Activated CD8-positive, alpha-beta T cell treated with anti-CD3 and anti-CD28 coated beads for 36 hours (primary cell): ENCODE measurements around the gene ANKRD33. TPM values are rescaled to one million over a fixed set of nuclear protein-coding genes. Genes with fewer than 3 reads are reported as not detected.

Experiments used
- ATAC-seq: fragments of 200-7000 bp; cut with Tn5 transposase; one replicate; pipeline ENCODE4 v1.10.0; 2021; ENCODE audit warnings: mild to moderate bottlenecking, moderate library complexity
- CTCF ChIA-PET: fragments of 350-600 bp; sonication (Branson Sonifier 250); formaldehyde crosslinking; loops from one replicate; lab custom pipeline; 2021; ENCODE audit warnings: antibody characterized with exemption; lab: Charles Lee
- POLR2A ChIA-PET: fragments of 350-600 bp; sonication (Branson Sonifier 250); formaldehyde crosslinking; loops from one replicate; lab custom pipeline; 2021; ENCODE audit warnings: antibody characterized with exemption; lab: Charles Lee
- DNase-seq: peaks from one replicate; pipeline ENCODE4 v3.0.0-alpha.2; 2020
- H3K27ac Mint-ChIP-seq: one replicate; pipeline ENCODE4 v1.8.0; 2021; ENCODE audit warnings: mild to moderate bottlenecking, mixed read lengths
- H3K27me3 Mint-ChIP-seq: one replicate; pipeline ENCODE4 v1.8.0; 2021; ENCODE audit warnings: mixed read lengths
- H3K36me3 Mint-ChIP-seq: one replicate; pipeline ENCODE4 v1.8.0; 2021; ENCODE audit warnings: low read depth, mixed read lengths
- H3K4me1 Mint-ChIP-seq: one replicate; pipeline ENCODE4 v1.8.0; 2021; ENCODE audit warnings: low read depth, mixed read lengths
- H3K4me3 Mint-ChIP-seq: one replicate; pipeline ENCODE4 v1.8.0; 2021; ENCODE audit warnings: mild to moderate bottlenecking, moderate library complexity, mixed read lengths
- H3K9me3 Mint-ChIP-seq: one replicate; pipeline ENCODE4 v1.8.0; 2021; ENCODE audit warnings: mixed read lengths
- intact Hi-C: fragments of 100-400 bp; cut with micrococcal nuclease; formaldehyde crosslinking; loops from one replicate; pipeline ENCODE4 v1.10.0; 2022
- total RNA-seq, 2 experiments: library from RNA; stranded (reverse); gene quantifications; one replicate each; pipeline ENCODE4 v1.2.3, GENCODE V29; 2021
- TF ChIP-seq, protein P1 (sequence below): fragments of 200-600 bp; IDR thresholded peaks from one replicate; pipeline ENCODE4 v1.8.0; 2022; ENCODE audit warnings: antibody characterized with exemption, mild to moderate bottlenecking

Gene ANKRD33
- total RNA-seq, 2 experiments from 2014 or later = not detected

GRCh38 chr12:51889216-51890132 lies 1.6 kb downstream of the ANKRD33 start:
- Mint-ChIP-seq H3K27ac (no peak overlapping the region), H3K36me3 (no peaks in the 10 kb centered on the region), H3K9me3 (peaks cover 7% of the 10 kb centered on the region), H3K4me3 (no peak overlapping the region), H3K4me1 (peaks cover 15% of the 10 kb centered on the region), H3K27me3 (peaks cover 1% of the 10 kb centered on the region)
- TF ChIP-seq, protein P1, sequence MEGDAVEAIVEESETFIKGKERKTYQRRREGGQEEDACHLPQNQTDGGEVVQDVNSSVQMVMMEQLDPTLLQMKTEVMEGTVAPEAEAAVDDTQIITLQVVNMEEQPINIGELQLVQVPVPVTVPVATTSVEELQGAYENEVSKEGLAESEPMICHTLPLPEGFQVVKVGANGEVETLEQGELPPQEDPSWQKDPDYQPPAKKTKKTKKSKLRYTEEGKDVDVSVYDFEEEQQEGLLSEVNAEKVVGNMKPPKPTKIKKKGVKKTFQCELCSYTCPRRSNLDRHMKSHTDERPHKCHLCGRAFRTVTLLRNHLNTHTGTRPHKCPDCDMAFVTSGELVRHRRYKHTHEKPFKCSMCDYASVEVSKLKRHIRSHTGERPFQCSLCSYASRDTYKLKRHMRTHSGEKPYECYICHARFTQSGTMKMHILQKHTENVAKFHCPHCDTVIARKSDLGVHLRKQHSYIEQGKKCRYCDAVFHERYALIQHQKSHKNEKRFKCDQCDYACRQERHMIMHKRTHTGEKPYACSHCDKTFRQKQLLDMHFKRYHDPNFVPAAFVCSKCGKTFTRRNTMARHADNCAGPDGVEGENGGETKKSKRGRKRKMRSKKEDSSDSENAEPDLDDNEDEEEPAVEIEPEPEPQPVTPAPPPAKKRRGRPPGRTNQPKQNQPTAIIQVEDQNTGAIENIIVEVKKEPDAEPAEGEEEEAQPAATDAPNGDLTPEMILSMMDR = no peak
- no peak for DNase-seq
- no peak for ATAC-seq
- intact Hi-C loops = no loop called here
- CTCF ChIA-PET = interaction anchor here (1.2 to 2.7 kb wide), 3 partner anchors 14 to 37 kb away, joined by 3 to 9 read pairs (median 5); no protein-coding TSS in a partner anchor
- POLR2A ChIA-PET = no interaction called here

DNA sequence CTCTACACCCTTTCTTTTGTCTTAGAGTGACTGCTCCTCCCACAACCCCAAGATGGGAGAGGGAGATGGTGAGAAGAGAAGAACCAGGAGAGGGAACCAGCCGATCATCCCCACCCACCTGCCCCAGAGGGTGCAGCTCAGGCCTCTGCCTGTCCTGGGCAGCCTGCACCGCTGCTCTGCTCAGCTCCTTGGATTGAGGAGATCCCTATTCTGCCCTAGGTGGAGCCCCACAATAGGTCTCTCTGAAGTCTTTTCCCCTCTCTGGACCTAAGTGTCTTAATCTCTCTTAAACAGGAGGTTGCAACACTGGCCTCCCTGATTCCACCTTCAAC lies 2.2 kb downstream of the ANKRD33 start:
- Mint-ChIP-seq H3K4me3 (no peak overlapping the region), H3K27me3 (peaks cover 1% of the 10 kb centered on the region), H3K4me1 (peaks cover 13% of the 10 kb centered on the region), H3K27ac (no peak overlapping the region), H3K9me3 (peaks cover 2% of the 10 kb centered on the region), H3K36me3 (no peaks in the 10 kb centered on the region)
- ChIA-PET POLR2A (no interaction called here), CTCF (interaction anchor here (1.5 to 2.7 kb wide), 2 partner anchors 15 to 33 kb away, joined by 3 to 9 read pairs; no protein-coding TSS in a partner anchor)
- TF ChIP-seq, protein P1 = no peak
- no peak for DNase-seq
- no peak for ATAC-seq
- intact Hi-C loops = no loop called here

DNA sequence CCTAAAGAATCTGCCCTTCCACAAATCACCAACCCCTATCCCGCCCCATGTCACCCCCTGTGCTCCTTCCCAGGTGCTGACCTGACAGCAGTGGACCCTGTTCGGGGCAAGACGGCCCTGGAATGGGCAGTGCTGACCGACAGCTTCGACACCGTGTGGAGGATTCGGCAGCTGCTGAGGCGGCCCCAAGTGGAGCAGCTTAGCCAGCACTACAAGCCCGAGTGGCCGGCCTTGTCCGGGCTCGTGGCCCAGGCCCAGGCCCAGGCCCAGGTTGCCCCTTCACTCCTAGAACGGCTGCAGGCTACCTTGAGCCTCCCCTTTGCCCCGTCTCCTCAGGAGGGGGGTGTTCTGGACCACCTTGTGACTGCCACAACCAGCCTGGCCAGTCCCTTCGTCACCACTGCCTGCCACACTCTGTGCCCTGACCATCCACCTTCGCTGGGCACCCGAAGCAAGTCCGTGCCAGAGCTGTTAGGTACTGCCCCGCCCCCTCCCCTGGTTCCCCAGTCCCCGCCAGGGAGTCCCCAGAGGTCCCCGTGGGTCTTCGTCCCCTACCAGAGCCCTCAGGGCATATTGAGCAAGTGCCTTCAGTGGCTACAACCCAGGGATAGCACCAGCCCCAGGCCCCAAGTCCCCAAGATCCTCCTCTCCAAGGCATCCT lies 2.7 kb downstream of the ANKRD33 start:
- no peak for ATAC-seq
- intact Hi-C loops = no loop called here
- Mint-ChIP-seq H3K36me3 (no peaks in the 10 kb centered on the region), H3K9me3 (no peaks in the 10 kb centered on the region), H3K4me3 (no peak overlapping the region), H3K4me1 (peaks cover 12% of the 10 kb centered on the region), H3K27me3 (peaks cover 1% of the 10 kb centered on the region), H3K27ac (no peak overlapping the region)
- CTCF ChIA-PET = interaction anchor here (0.9 to 2.7 kb wide), 3 partner anchors 15 to 33 kb away, joined by 3 to 9 read pairs (median 3); no protein-coding TSS in a partner anchor
- TF ChIP-seq, protein P1 = no peak
- POLR2A ChIA-PET = interaction anchor here (1.3 kb wide), 1 partner anchor 11 kb away, joined by 3 read pairs; no protein-coding TSS in a partner anchor
- DNase-seq = no peak

GRCh38 chr12:51891843-51892242 lies 3.9 kb downstream of the ANKRD33 start:
- Mint-ChIP-seq H3K36me3 (no peaks in the 10 kb centered on the region), H3K27me3 (peaks cover 1% of the 10 kb centered on the region), H3K4me1 (peaks cover 2% of the 10 kb centered on the region), H3K27ac (no peak overlapping the region), H3K4me3 (no peak overlapping the region), H3K9me3 (no peaks in the 10 kb centered on the region)
- POLR2A ChIA-PET = interaction anchor here (1.3 kb wide), 1 partner anchor 13 kb away, joined by 3 read pairs; no protein-coding TSS in a partner anchor
- DNase-seq (no peak), ATAC-seq (no peak)
- TF ChIP-seq, protein P1 = peak; percentile 61
- intact Hi-C loops = no loop called here
- CTCF ChIA-PET = interaction anchor here (1.2 to 1.4 kb wide), 2 partner anchors 89 to 129 kb away, joined by 3 to 9 read pairs; no protein-coding TSS in a partner anchor
